SJCRH30 (cell line): Measurements from ENCODE around the gene TAB3. TPM values are rescaled to one million over a fixed set of nuclear protein-coding genes. Genes with fewer than 3 reads are reported as not detected.

ENCODE experiments used
- DNase-seq, 2 experiments: peaks; one replicate each; pipeline ENCODE4 v3.0.0-alpha.2; 2015 to 2020
- H3K27ac ChIP-seq: fragments of 250-450 bp; sonication (Bioruptor Pico); 2 replicates; pipeline ENCODE4 v1.5.1; 2020; ENCODE audit warnings: mild to moderate bottlenecking, moderate library complexity
- H3K27me3 ChIP-seq: fragments of 250-450 bp; sonication (Bioruptor Pico); 2 replicates; pipeline ENCODE4 v1.5.1; 2020; ENCODE audit warnings: mild to moderate bottlenecking, moderate library complexity
- H3K36me3 ChIP-seq: fragments of 250-450 bp; sonication (Bioruptor Pico); 2 replicates; pipeline ENCODE4 v1.5.1; 2020; ENCODE audit warnings: mild to moderate bottlenecking, moderate library complexity
- H3K4me1 ChIP-seq: fragments of 250-450 bp; sonication (Bioruptor Pico); 2 replicates; pipeline ENCODE4 v1.5.1; 2020; ENCODE audit warnings: mild to moderate bottlenecking, moderate library complexity
- H3K4me3 ChIP-seq: fragments of 250-450 bp; sonication (Bioruptor Pico); 2 replicates; pipeline ENCODE4 v1.5.1; 2020; ENCODE audit warnings: mild to moderate bottlenecking, moderate library complexity
- H3K9me3 ChIP-seq: fragments of 250-450 bp; sonication (Bioruptor Pico); replicated peaks from 2 replicates; pipeline ENCODE4 v1.5.1; 2020; ENCODE audit warnings: mild to moderate bottlenecking, moderate library complexity
- total RNA-seq: library from RNA; depleted of rRNA; stranded (reverse); fragments of >200 nt; shearing (Covaris generic); gene quantifications from 2 replicates; pipeline ENCODE4 v1.2.3, GENCODE V29; 2014

Gene TAB3
- total RNA-seq, 1 experiment from 2014 or later, result 12.4 TPM

- Histone ChIP-seq H3K9me3 (no peaks in the 10 kb centered on the region), H3K27ac (no peak overlapping the region), H3K36me3 (no peaks in the 10 kb centered on the region), H3K4me3 (no peak overlapping the region), H3K4me1 (no peaks in the 10 kb centered on the region), H3K27me3 (no peaks in the 10 kb centered on the region)
- no peak for DNase-seq
Observed at GRCh38 chrX:30865612-30866011, 23.4 kb downstream of the TAB3 start.

- H3K4me1 ChIP-seq, result no peaks in the 10 kb centered on the region
- no peaks in the 10 kb centered on the region for H3K27me3 ChIP-seq
- H3K4me3 ChIP-seq, result no peak overlapping the region
- no peaks in the 10 kb centered on the region for H3K36me3 ChIP-seq
- peak in 1 of 2 experiments; percentile 3 for DNase-seq
- no peak overlapping the region for H3K27ac ChIP-seq
- no peaks in the 10 kb centered on the region for H3K9me3 ChIP-seq
Observed at GRCh38 chrX:30865015-30865414, 24.0 kb downstream of the TAB3 start.

- no peak overlapping the region for H3K27ac ChIP-seq
- no peak for DNase-seq
- no peaks in the 10 kb centered on the region for H3K27me3 ChIP-seq
- H3K4me1 ChIP-seq, result no peaks in the 10 kb centered on the region
- H3K9me3 ChIP-seq, result no peaks in the 10 kb centered on the region
- H3K36me3 ChIP-seq, result no peaks in the 10 kb centered on the region
- no peak overlapping the region for H3K4me3 ChIP-seq
Observed at GRCh38 chrX:30864383-30864785, 24.7 kb downstream of the TAB3 start.

DNA sequence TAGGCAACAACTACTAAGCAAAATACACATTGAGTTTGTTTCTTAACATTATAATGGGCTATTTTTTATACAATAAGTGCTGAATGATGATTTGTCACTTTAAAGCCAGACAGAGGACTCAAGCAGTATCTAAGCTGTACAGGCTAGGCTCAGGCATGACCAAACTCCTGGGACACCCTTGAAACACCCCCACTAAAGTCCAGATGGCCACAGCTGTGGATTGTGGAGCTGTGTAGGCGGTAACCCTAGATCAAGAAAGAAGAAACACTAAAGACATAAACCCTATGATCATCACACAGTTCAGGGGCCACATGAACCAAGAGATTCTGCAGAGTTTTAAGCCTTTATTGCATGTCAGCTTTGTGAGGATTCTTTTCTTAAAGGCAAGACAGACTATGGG is 25.1 kb downstream of the TAB3 start:
- Histone ChIP-seq H3K27ac (no peak overlapping the region), H3K27me3 (no peaks in the 10 kb centered on the region), H3K4me1 (no peaks in the 10 kb centered on the region), H3K9me3 (no peaks in the 10 kb centered on the region), H3K36me3 (no peaks in the 10 kb centered on the region), H3K4me3 (no peak overlapping the region)
- no peak for DNase-seq

GRCh38 chrX:30858098-30858497 is 31.0 kb downstream of the TAB3 start:
- H3K4me1 ChIP-seq, result no peaks in the 10 kb centered on the region
- no peaks in the 10 kb centered on the region for H3K36me3 ChIP-seq
- no peak for DNase-seq
- H3K9me3 ChIP-seq, result no peaks in the 10 kb centered on the region
- H3K27me3 ChIP-seq, result no peaks in the 10 kb centered on the region
- no peak overlapping the region for H3K27ac ChIP-seq
- H3K4me3 ChIP-seq, result no peak overlapping the region

- Histone ChIP-seq H3K27me3 (no peaks in the 10 kb centered on the region), H3K4me1 (no peaks in the 10 kb centered on the region), H3K9me3 (no peaks in the 10 kb centered on the region), H3K27ac (no peak overlapping the region), H3K36me3 (no peaks in the 10 kb centered on the region), H3K4me3 (no peak overlapping the region)
- no peak for DNase-seq
Observed at GRCh38 chrX:30851449-30851848, 37.6 kb downstream of the TAB3 start.

GRCh38 chrX:30835373-30835772 is 53.7 kb downstream of the TAB3 start:
- Histone ChIP-seq H3K4me1 (no peaks in the 10 kb centered on the region), H3K27me3 (no peaks in the 10 kb centered on the region), H3K4me3 (no peak overlapping the region), H3K27ac (no peak overlapping the region), H3K36me3 (no peaks in the 10 kb centered on the region), H3K9me3 (no peaks in the 10 kb centered on the region)
- no peak for DNase-seq

DNA sequence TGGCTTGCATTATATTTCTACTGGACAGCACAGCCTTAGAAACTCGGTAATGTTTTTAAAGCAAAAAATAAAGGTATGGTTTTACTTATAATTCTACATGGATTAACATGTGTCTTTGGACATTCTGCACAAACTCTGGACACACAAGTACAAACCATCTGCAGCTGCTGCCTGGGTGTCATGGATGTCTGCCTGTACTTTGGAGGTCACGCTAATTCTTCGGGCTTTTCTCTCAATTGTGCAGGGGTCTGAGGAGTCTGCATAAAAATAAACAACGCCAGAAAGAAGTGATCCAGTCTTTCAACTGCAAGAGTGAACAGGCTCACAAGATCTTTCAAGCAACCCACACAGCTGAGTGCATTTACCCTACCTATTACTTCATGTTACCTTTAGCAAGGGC is 55.2 kb downstream of the TAB3 start:
- peak; percentile 20 to 52 for DNase-seq
- Histone ChIP-seq H3K9me3 (no peaks in the 10 kb centered on the region), H3K4me3 (no peak overlapping the region), H3K36me3 (no peaks in the 10 kb centered on the region), H3K4me1 (no peaks in the 10 kb centered on the region), H3K27me3 (no peaks in the 10 kb centered on the region), H3K27ac (peak overlapping the region; percentile 15; the same call in 1 of the 2 replicates)

GRCh38 chrX:30831082-30831481 is 58.0 kb downstream of the TAB3 start:
- Histone ChIP-seq H3K4me3 (no peak overlapping the region), H3K9me3 (no peaks in the 10 kb centered on the region), H3K27me3 (no peaks in the 10 kb centered on the region), H3K4me1 (no peaks in the 10 kb centered on the region), H3K27ac (no peak overlapping the region), H3K36me3 (no peaks in the 10 kb centered on the region)
- DNase-seq, result no peak

DNA sequence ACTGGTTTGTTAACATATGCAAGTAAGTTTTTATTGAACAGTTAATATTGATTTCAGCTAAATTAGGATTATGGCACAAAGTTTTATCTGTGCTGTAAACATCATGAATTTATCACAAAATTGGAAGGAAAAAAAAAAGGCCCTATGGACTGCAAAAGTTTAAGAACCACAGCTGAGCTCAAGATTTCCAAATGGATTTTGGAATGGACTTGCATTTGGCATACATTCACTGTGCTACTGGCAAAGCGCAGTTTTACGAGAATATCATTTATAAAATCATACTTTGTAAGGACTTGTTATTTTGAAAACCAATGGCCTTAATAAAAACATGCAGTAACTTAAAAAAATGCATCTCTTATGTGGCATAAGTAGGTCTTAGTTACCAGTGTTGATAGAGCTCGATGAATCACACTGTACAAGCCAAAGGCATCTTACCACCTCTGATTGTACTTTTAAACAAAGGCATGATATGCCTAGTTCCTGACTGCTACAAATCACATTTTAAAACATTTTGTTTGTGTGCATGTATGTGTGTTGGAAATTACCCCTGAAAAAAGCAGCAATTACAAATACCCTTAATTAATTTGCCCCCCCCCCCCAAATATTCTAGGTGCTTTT is 58.6 kb downstream of the TAB3 start:
- H3K27ac ChIP-seq, result no peak overlapping the region
- H3K27me3 ChIP-seq, result no peaks in the 10 kb centered on the region
- no peaks in the 10 kb centered on the region for H3K4me1 ChIP-seq
- no peak for DNase-seq
- H3K36me3 ChIP-seq, result no peaks in the 10 kb centered on the region
- H3K9me3 ChIP-seq, result no peaks in the 10 kb centered on the region
- H3K4me3 ChIP-seq, result no peak overlapping the region

- Histone ChIP-seq H3K27me3 (no peaks in the 10 kb centered on the region), H3K27ac (no peak overlapping the region), H3K36me3 (no peaks in the 10 kb centered on the region), H3K9me3 (no peaks in the 10 kb centered on the region), H3K4me3 (no peak overlapping the region), H3K4me1 (no peaks in the 10 kb centered on the region)
- no peak for DNase-seq
Observed at GRCh38 chrX:30824275-30824674, 64.8 kb downstream of the TAB3 start.

DNA sequence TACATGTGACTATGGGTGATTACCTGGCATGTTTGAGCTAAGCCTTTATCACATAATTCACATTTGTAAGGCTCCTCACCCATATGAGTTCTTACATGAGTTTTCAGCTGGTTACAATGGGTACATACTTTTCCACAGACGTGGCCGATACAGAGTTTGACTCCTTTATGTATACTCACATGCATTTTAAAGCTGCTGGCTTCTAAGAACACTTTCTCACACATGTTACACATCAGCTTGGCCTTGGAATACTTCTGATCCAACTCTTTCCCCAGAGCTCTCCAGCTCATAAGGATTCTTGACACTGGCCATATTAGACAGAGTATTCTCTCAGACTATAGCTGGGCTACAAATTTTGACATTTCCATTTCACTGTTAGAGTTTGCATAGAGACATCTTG is 66.3 kb downstream of the TAB3 start:
- H3K27ac ChIP-seq, result no peak overlapping the region
- H3K4me1 ChIP-seq, result no peaks in the 10 kb centered on the region

DNA sequence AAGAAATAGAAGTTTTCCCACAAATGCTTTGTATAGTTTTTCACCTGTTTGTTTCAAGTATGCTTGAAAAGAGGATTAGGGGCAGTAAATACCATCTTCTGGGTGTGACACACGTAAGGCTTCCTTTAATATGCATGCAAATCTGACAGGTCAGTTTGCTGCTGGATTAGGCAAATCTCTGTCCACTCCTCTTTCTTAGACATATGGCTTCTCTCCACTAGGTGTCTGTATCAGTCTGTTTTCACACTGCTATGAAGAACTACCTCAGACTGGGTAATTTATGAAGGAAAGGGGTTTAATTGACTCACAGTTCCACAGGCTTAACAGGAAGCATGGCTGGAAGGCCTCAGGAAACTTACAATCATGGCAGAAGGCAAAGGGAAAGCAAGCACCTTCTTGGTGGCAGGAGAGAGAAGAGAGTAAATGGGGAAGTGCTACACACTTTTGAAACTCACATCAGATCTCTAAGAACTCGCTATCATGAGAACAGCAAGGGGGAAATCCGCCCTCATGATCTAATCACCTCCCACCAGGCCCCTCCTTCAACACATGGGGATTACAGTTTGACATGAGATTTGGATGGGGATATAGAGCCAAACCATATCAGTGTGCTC is 66.9 kb downstream of the TAB3 start:
- H3K4me1 ChIP-seq, result no peaks in the 10 kb centered on the region
- no peak overlapping the region for H3K27ac ChIP-seq
- DNase-seq, result peak in 1 of 2 experiments; percentile 6
- no peaks in the 10 kb centered on the region for H3K9me3 ChIP-seq
- H3K27me3 ChIP-seq, result no peaks in the 10 kb centered on the region
- H3K4me3 ChIP-seq, result no peak overlapping the region
- H3K36me3 ChIP-seq, result no peaks in the 10 kb centered on the region

More for the DNA sequence above, 66.3 kb downstream of the TAB3 start:
- Histone ChIP-seq H3K4me3 (no peak overlapping the region), H3K9me3 (no peaks in the 10 kb centered on the region), H3K36me3 (no peaks in the 10 kb centered on the region), H3K27me3 (no peaks in the 10 kb centered on the region)
- no peak for DNase-seq

DNA sequence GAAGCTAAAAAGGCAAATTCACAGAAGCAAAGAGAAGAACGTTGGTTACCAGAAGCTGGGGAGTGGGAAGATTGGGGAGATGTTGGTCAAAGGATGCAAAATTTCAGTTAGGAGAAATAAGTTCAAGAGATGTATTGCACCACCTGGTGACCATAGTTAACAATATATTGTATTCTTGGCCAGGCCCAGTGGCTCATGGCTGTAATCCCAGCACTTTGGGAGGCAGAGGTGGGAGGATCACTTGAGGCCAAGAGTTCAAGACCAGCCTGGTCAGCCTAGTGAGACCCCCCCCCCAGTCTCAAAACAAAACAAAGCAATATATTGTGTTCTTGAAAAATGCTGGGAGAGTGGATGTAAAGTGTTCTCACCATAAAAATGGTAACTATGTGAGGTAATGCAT is 67.9 kb downstream of the TAB3 start:
- DNase-seq, result no peak
- Histone ChIP-seq H3K36me3 (no peaks in the 10 kb centered on the region), H3K4me1 (no peaks in the 10 kb centered on the region)

DNA sequence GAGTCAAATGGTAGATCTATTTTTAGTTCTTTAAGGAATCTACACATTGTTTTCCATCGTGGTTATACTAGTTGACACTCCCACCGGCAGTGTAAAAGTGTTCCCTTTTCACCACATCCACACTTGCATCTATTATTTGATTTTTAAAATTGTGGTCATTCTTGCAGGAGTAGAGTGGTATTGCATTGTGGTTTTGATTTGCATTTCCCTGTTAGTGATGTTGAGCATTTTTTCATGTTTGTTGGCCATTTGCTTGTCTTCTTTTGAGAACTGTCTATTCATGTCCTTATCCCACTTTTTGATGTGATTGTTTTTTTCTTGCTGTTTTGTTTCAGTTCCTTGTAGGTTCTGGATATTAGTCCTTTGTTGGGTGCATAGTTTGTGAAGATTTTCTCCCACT is 70.0 kb downstream of the TAB3 start:
- Histone ChIP-seq H3K4me1 (no peaks in the 10 kb centered on the region), H3K36me3 (no peaks in the 10 kb centered on the region), H3K4me3 (no peak overlapping the region), H3K27ac (no peak overlapping the region), H3K27me3 (no peaks in the 10 kb centered on the region), H3K9me3 (no peaks in the 10 kb centered on the region)
- DNase-seq, result no peak

More for the DNA sequence above, 67.9 kb downstream of the TAB3 start:
- H3K27me3 ChIP-seq, result no peaks in the 10 kb centered on the region
- no peak overlapping the region for H3K27ac ChIP-seq
- H3K9me3 ChIP-seq, result no peaks in the 10 kb centered on the region
- H3K4me3 ChIP-seq, result no peak overlapping the region

- Histone ChIP-seq H3K36me3 (no peaks in the 10 kb centered on the region), H3K27me3 (no peaks in the 10 kb centered on the region), H3K27ac (no peak overlapping the region), H3K4me1 (no peaks in the 10 kb centered on the region), H3K4me3 (no peak overlapping the region), H3K9me3 (no peaks in the 10 kb centered on the region)
- DNase-seq, result no peak
Observed at GRCh38 chrX:30816079-30816478, 73.0 kb downstream of the TAB3 start.
